PC-9 (cell line): ENCODE results near the gene RNU1-4.
"Not testable (repeated sequence)": the region's sequence is repeated elsewhere in the genome, so short reads cannot be mapped to it uniquely, and the experiment has no call there.

Experiments
- EZH2 ChIP-seq: fragments of 200-600 bp; sonication (generic); IDR thresholded peaks from 2 replicates; pipeline ENCODE4 v1.8.0; 2017; ENCODE audit warnings: antibody characterized with exemption, low read depth
- TF ChIP-seq, protein P1 (sequence below): fragments of 200-600 bp; sonication (generic); conservative IDR thresholded peaks from 2 replicates; pipeline ENCODE4 v1.6.1; 2017; ENCODE audit warnings: mixed run types, antibody characterized with exemption, mild to moderate bottlenecking, moderate library complexity

DNA sequence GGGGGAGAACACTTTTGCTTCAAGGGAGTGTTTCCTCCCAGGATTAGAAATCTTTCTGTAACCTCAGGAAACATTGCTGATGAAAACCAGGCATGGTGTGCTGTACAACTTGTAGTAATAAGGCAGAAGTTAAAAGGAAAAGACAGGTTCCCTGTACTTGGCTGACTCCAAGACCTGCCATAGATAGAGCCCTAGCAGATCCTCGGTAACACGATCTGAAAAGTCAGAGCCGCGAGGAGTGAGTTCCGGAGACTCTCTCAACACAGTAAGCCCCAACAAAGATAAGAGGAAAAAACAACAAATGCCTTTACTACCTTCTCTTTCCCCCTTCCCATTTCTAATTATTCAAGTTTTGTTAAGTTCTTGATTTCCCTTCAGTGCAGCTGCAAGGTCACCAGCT is 7.3 kb downstream of the RNU1-4 start:
- TF ChIP-seq, protein P1, sequence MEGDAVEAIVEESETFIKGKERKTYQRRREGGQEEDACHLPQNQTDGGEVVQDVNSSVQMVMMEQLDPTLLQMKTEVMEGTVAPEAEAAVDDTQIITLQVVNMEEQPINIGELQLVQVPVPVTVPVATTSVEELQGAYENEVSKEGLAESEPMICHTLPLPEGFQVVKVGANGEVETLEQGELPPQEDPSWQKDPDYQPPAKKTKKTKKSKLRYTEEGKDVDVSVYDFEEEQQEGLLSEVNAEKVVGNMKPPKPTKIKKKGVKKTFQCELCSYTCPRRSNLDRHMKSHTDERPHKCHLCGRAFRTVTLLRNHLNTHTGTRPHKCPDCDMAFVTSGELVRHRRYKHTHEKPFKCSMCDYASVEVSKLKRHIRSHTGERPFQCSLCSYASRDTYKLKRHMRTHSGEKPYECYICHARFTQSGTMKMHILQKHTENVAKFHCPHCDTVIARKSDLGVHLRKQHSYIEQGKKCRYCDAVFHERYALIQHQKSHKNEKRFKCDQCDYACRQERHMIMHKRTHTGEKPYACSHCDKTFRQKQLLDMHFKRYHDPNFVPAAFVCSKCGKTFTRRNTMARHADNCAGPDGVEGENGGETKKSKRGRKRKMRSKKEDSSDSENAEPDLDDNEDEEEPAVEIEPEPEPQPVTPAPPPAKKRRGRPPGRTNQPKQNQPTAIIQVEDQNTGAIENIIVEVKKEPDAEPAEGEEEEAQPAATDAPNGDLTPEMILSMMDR = not testable (repeated sequence)
- TF ChIP-seq EZH2 = not testable (repeated sequence)
